Measurements from ENCODE around the gene SMAGP.

DNA sequence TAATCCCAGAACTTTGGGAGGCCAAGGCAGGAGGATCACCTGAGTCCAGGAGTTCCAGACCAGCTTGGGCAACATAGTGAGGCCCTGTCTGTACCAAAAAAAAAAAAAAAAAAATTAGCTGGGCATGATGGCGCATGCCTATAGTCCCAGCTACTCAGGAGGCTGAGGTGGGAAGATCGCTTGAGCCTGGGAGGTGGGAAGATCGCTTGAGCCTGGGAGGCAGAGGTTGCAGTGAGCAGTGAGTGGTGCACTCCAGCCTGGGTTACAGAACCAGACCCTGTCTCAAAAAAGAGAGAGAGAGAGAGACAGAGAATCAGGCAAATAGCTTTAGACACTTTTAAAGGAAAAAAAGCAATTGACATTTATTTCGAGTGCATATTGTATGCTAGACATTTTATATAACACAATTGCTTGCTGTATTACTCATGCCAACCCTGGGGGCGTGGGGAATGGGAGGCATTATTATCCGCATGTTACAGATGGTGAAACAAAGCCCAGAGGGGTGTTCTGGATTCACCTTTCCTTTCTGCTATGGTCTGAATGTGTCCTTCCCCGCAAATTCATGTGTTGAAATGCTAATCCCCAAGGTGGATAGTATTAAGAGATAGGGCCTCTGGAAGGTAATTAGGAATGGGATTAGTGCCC lies 62.1 kb downstream of the SMAGP start:
- TF ChIP-seq, protein P1, sequence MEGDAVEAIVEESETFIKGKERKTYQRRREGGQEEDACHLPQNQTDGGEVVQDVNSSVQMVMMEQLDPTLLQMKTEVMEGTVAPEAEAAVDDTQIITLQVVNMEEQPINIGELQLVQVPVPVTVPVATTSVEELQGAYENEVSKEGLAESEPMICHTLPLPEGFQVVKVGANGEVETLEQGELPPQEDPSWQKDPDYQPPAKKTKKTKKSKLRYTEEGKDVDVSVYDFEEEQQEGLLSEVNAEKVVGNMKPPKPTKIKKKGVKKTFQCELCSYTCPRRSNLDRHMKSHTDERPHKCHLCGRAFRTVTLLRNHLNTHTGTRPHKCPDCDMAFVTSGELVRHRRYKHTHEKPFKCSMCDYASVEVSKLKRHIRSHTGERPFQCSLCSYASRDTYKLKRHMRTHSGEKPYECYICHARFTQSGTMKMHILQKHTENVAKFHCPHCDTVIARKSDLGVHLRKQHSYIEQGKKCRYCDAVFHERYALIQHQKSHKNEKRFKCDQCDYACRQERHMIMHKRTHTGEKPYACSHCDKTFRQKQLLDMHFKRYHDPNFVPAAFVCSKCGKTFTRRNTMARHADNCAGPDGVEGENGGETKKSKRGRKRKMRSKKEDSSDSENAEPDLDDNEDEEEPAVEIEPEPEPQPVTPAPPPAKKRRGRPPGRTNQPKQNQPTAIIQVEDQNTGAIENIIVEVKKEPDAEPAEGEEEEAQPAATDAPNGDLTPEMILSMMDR (IDR thresholded peaks at IDR 0.05): no peak
- TF ChIP-seq POLR2A (IDR thresholded peaks at IDR 0.05): no peak

Data from right lobe of liver (tissue), 4 donors.